ENCODE data around the gene KNDC1. TPM values are rescaled to one million over a fixed set of nuclear protein-coding genes. Genes with fewer than 3 reads are reported as not detected.

KNDC1 gene
- total and polyA plus RNA-seq, 3 donors from 2014 or later: 4.2 to 19.8 (median 13.3) TPM

- no peak for DNase-seq
- intact Hi-C loops (cut with DNase I; ENCODE audit: low total_unique reads): no loop called here
- no peak for TF ChIP-seq CTCF (IDR thresholded peaks at IDR 0.05)
- TF ChIP-seq POLR2A (IDR thresholded peaks at IDR 0.05): no peak
- no peak overlapping the region for H3K4me3 ChIP-seq
- 81 to 93% methylated on average over 9 to 17 of the region's 17 CpGs for WGBS, 2 donors
- no peaks in the 10 kb centered on the region for H3K36me3 ChIP-seq (ENCODE audit: low read depth, missing control alignments)
- H3K27me3 ChIP-seq: no peaks in the 10 kb centered on the region
- H3K4me1 ChIP-seq: no peaks in the 10 kb centered on the region
- no peak overlapping the region for H3K27ac ChIP-seq
- H3K9me3 ChIP-seq: no peaks in the 10 kb centered on the region
Measured at GRCh38 chr10:133206356-133207040, 46.5 kb downstream of the KNDC1 start.

DNA sequence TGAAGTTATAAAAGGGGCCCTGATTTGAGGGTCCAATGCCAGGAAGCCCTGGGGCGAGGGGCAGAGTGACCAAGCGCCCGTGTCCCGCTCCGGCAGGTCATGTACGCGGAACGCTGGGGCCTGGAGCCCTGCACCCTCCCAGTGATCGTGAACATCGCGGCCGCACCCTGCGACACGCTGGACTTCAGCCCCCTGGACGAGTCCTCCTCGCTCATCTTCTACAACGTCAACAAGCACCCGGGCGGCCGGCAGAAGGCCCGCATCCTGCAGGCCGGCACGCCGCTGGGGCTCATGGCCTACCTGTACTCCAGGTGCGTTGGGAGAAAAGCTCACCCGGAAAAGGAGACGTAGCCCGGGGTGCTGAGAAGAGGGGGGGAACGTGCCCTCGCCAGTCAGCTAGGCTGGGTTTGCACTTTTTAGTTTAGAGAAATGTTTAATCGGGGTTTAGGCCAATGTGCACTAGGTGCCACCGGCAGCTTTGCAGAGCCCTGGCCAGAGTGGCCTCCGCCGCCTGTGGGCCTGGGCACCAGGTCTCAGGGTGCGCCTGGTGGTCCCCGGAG lies 47.1 kb downstream of the KNDC1 start:
- Histone ChIP-seq H3K27ac (no peak overlapping the region), H3K9me3 (no peaks in the 10 kb centered on the region), H3K36me3 (ENCODE audit: low read depth, missing control alignments) (no peaks in the 10 kb centered on the region), H3K27me3 (no peaks in the 10 kb centered on the region), H3K4me3 (no peak overlapping the region), H3K4me1 (no peaks in the 10 kb centered on the region)
- 86 to 93% methylated on average over 36 of the region's 36 CpGs for WGBS, 2 donors
- TF ChIP-seq CTCF (IDR thresholded peaks at IDR 0.05): no peak
- no peak for TF ChIP-seq POLR2A (IDR thresholded peaks at IDR 0.05)
- no peak for DNase-seq
- intact Hi-C loops (cut with DNase I; ENCODE audit: low total_unique reads): no loop called here

DNA sequence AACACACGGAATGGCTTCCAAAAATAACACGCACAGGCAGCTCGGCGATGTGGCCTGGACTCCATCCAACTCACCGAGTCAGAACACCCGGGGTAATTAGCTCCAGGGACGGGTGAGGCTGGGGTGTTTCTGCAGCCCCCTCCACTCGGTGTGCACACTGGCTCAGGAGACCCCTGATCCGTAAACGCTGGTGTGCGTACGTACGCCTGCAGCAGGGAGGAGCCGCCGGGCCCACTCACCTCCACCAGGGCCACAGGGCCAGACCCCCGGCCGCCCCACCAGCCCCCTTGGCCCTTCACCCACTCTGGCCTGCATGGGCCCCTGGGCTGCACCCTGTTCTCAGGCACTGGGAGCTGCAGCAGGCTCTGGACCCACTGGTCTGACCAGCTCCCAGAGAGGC lies 47.6 kb downstream of the KNDC1 start:
- Histone ChIP-seq H3K4me1 (no peaks in the 10 kb centered on the region), H3K27ac (no peak overlapping the region), H3K27me3 (no peaks in the 10 kb centered on the region), H3K36me3 (ENCODE audit: low read depth, missing control alignments) (no peaks in the 10 kb centered on the region), H3K9me3 (no peaks in the 10 kb centered on the region), H3K4me3 (no peak overlapping the region)
- intact Hi-C loops (cut with DNase I; ENCODE audit: low total_unique reads): no loop called here
- DNase-seq: no peak
- WGBS, 2 donors: 76 to 81% methylated on average over 7 to 17 of the region's 17 CpGs
- TF ChIP-seq CTCF (IDR thresholded peaks at IDR 0.05): no peak
- TF ChIP-seq POLR2A (IDR thresholded peaks at IDR 0.05): no peak

DNA sequence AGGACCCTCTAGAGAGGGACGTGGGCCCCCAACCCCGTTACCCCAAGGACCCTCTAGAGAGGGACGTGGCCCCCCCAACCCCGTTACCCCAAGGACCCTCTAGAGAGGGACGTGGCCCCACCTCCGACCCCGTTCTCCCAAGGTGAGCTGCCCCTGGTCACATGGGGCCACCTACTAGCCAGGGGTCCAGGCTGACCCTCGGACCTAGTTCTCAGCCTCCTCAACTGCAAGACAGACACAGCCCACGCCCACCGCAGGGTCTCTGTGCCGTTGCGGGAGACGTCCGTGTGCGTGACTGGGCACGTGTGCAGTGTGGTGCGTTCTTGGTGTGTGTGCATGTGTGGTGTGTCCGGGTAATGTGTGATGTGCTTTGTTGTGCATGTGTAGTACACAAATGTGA lies 48.4 kb downstream of the KNDC1 start:
- WGBS, 2 donors: 90 to 96% methylated on average over 10 to 15 of the region's 18 CpGs
- H3K27me3 ChIP-seq: no peaks in the 10 kb centered on the region

More for the DNA sequence above, 48.4 kb downstream of the KNDC1 start:
- Histone ChIP-seq H3K4me3 (no peak overlapping the region), H3K9me3 (no peaks in the 10 kb centered on the region), H3K4me1 (no peaks in the 10 kb centered on the region), H3K36me3 (ENCODE audit: low read depth, missing control alignments) (no peaks in the 10 kb centered on the region), H3K27ac (no peak overlapping the region)
- DNase-seq: no peak
- intact Hi-C loops (cut with DNase I; ENCODE audit: low total_unique reads): no loop called here
- TF ChIP-seq POLR2A (IDR thresholded peaks at IDR 0.05) (no peak), CTCF (IDR thresholded peaks at IDR 0.05) (no peak)
